GM19238 (cell line): ENCODE measurements around the gene SPP2.

Experiments
- DNase-seq: peaks from one replicate; pipeline ENCODE4 v3.0.0; 2011; ENCODE audit warnings: low spot score; ENCODE audit not compliant: insufficient read length

The SPP2 gene

GRCh38 chr2:234050455-234051135 lies at the start of gene SPP2:
SPP2 (plus strand) TSS chr2:234050702; CDS start chr2:234050787, 85 bp downstream.
- no peak for DNase-seq

- DNase-seq = no peak
Observed at GRCh38 chr2:234001380-234002160, 48.9 kb upstream of the SPP2 start.

GRCh38 chr2:234002281-234002680 lies 48.2 kb upstream of the SPP2 start:
- no peak for DNase-seq

- no peak for DNase-seq
Observed at GRCh38 chr2:234003972-234004617, 46.4 kb upstream of the SPP2 start.

GRCh38 chr2:234005126-234005525 lies 45.4 kb upstream of the SPP2 start:
- DNase-seq = no peak

GRCh38 chr2:234006501-234006900 lies 44.0 kb upstream of the SPP2 start:
- no peak for DNase-seq

- DNase-seq = no peak
Observed at GRCh38 chr2:234014427-234014826, 36.1 kb upstream of the SPP2 start.

- no peak for DNase-seq
Observed at GRCh38 chr2:234015861-234016260, 34.6 kb upstream of the SPP2 start.

- no peak for DNase-seq
Observed at GRCh38 chr2:234019896-234020295, 30.6 kb upstream of the SPP2 start.

- no peak for DNase-seq
Observed at GRCh38 chr2:234020332-234020731, 30.2 kb upstream of the SPP2 start.

GRCh38 chr2:234022424-234022823 lies 28.1 kb upstream of the SPP2 start:
- DNase-seq = no peak

GRCh38 chr2:234024304-234024703 lies 26.2 kb upstream of the SPP2 start:
- DNase-seq = no peak

- DNase-seq = peak; percentile 32
Observed at GRCh38 chr2:234025466-234025865, 25.0 kb upstream of the SPP2 start.

- DNase-seq = no peak
Observed at GRCh38 chr2:234025891-234026401, 24.6 kb upstream of the SPP2 start.

- no peak for DNase-seq
Observed at GRCh38 chr2:234026693-234027254, 23.7 kb upstream of the SPP2 start.

GRCh38 chr2:234027641-234028040 lies 22.9 kb upstream of the SPP2 start:
- DNase-seq = no peak

GRCh38 chr2:234029150-234029733 lies 21.3 kb upstream of the SPP2 start:
- DNase-seq = no peak

- DNase-seq = no peak
Observed at GRCh38 chr2:234031207-234031606, 19.3 kb upstream of the SPP2 start.

GRCh38 chr2:234032279-234032856 lies 18.1 kb upstream of the SPP2 start:
- no peak for DNase-seq

GRCh38 chr2:234033174-234033573 lies 17.3 kb upstream of the SPP2 start:
- no peak for DNase-seq

GRCh38 chr2:234033885-234034284 lies 16.6 kb upstream of the SPP2 start:
- DNase-seq = no peak
